ENCODE data around the gene LPA.

Gene LPA

GRCh38 chr6:160510199-160510598 is 153.9 kb downstream of the LPA start:
- DNase-seq = no peak

GRCh38 chr6:160509610-160510009 is 154.5 kb downstream of the LPA start:
- DNase-seq = no peak

- DNase-seq = no peak
Observed at GRCh38 chr6:160508599-160508998, 155.5 kb downstream of the LPA start.

- no peak for DNase-seq
Observed at GRCh38 chr6:160507420-160507819, 156.7 kb downstream of the LPA start.

GRCh38 chr6:160505970-160506369 is 158.1 kb downstream of the LPA start:
- no peak for DNase-seq

- no peak for DNase-seq
Observed at GRCh38 chr6:160500639-160501038, 163.4 kb downstream of the LPA start.

- DNase-seq = no peak
Observed at GRCh38 chr6:160494576-160494975, 169.5 kb downstream of the LPA start.

GRCh38 chr6:160489091-160489490 is 175.0 kb downstream of the LPA start:
- DNase-seq = no peak

- no peak for DNase-seq
Observed at GRCh38 chr6:160487116-160487515, 177.0 kb downstream of the LPA start.

Measured in NCI-H526 (cell line).